Heart left ventricle (tissue), 13 donors: Measurements from ENCODE around the gene MPRIP.

Experiments
- POLR2A ChIP-seq, 2 donors: fragments of 450-650 bp; IDR thresholded peaks; one replicate each; pipeline ENCODE4 v1.6.1; 2017; ENCODE audit warnings: antibody characterized with exemption in 2 of 2, mild to moderate bottlenecking in 2 of 2, moderate library complexity in 2 of 2
- TF ChIP-seq, protein P1 (sequence below), 12 donors: fragments of 200-600 bp; sonication (generic) in 4 of 12; IDR thresholded peaks; one replicate each; pipeline versions ENCODE4 v1.5.0 to v1.8.0; 2018 to 2022; ENCODE audit warnings: antibody characterized with exemption in 12 of 12, mild to moderate bottlenecking in 5 of 12
- donor health status: ischemic (EF 13 %, LVEDD 7.1; RV severe dilation, severe dysfunction).
- donor health status: DM: no; HTN: yes; CAD: no.
- donor health status: DM: no; HTN: no; CAD: no.
- donor health status: ischemic (EF 25% LVEDD 6.9; RV normal size, moderate dysfunction).
- donor health status: ischemic (EF 25% LVEDD 5.7; RV mildly dilated, moderate dysfunction).
- donor health status: ischemic (EF 35%, LVEDD 5.7; RV mildly dilated, moderate dysfunction).
- donor health status: nonischemic (EF 11% LVEDD 7.7; RV severe dilation, severe dysfunction).
- donor health status: DM: yes; HTN: yes; CAD: no.
- donor health status: PGD.
- donor health status: ischemic (EF 29% LVEDD 5.4; RV normal size, mild dysfunction).
- donor health status: nonischemic (EF 23%, LVEDD 6.1; RV moderate dilation, normal function).

DNA sequence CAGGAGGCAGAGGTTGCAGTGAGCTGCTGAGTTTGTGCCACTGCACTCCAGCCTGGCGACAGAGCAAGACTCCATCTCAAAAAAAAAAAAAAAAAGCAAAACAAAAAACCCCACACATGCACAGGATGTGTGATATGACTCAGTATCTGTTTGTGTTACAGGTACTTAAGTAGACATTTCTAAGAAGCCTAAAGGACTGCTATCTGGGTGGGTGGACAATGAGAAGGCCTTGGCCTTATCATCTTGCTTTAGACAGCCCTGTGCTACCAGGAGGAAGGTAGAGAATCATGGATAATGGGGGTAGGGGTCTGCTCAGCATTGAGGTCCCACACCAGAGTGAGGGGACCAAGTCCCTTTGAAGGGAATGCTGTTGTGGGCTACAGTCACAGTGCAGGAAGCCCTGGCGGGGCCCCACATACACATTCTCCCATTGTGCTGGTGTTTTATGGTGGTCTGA, 137.1 kb downstream of the MPRIP start:
- no peak for TF ChIP-seq POLR2A (IDR thresholded peaks at IDR 0.05)
- TF ChIP-seq, protein P1, sequence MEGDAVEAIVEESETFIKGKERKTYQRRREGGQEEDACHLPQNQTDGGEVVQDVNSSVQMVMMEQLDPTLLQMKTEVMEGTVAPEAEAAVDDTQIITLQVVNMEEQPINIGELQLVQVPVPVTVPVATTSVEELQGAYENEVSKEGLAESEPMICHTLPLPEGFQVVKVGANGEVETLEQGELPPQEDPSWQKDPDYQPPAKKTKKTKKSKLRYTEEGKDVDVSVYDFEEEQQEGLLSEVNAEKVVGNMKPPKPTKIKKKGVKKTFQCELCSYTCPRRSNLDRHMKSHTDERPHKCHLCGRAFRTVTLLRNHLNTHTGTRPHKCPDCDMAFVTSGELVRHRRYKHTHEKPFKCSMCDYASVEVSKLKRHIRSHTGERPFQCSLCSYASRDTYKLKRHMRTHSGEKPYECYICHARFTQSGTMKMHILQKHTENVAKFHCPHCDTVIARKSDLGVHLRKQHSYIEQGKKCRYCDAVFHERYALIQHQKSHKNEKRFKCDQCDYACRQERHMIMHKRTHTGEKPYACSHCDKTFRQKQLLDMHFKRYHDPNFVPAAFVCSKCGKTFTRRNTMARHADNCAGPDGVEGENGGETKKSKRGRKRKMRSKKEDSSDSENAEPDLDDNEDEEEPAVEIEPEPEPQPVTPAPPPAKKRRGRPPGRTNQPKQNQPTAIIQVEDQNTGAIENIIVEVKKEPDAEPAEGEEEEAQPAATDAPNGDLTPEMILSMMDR (IDR thresholded peaks at IDR 0.05), result no peak
